ENCODE results near the gene KCNIP1. TPM values are rescaled to one million over a fixed set of nuclear protein-coding genes. Genes with fewer than 3 reads are reported as not detected.

KCNIP1 gene
- total RNA-seq, 2 experiments from 2014 or later: not detected

DNA sequence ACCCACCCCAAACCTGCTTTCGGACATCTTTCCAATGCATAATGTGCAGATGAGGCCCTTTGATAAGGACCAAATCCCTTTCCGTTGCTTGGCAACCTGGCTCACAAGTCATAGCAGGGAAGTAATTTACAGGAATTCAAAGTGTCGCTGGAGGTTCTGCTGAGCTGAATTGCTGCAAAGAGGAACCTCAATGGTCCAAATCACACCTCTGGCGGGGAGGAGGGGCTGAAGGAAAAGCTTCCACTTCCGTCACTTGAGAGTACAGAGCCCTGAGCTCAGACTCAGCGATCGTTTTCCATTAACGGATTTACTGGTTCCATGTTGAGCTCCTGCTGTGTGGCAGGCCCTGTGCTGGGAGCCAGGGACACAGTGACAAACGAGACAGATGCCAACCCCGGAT lies 99.3 kb downstream of the KCNIP1 start:
- DNase-seq: no peak
- Mint-ChIP-seq H3K27me3 (ENCODE audit: low read depth) (peaks cover 6% of the 10 kb centered on the region), H3K4me3 (no peak overlapping the region), H3K9me3 (ENCODE audit: insufficient read depth) (no peaks in the 10 kb centered on the region), H3K27ac (no peak overlapping the region), H3K4me1 (ENCODE audit: low read depth) (peaks cover 8% of the 10 kb centered on the region), H3K36me3 (ENCODE audit: low read depth) (no peaks in the 10 kb centered on the region)
- no peak for ATAC-seq
- POLR2A ChIA-PET: no interaction called here
- CTCF ChIA-PET: interaction anchor here (0.8 to 1.5 kb wide), 3 partner anchors 28 to 31 kb away, joined by 3 to 6 read pairs (median 5); no protein-coding TSS in a partner anchor

DNA sequence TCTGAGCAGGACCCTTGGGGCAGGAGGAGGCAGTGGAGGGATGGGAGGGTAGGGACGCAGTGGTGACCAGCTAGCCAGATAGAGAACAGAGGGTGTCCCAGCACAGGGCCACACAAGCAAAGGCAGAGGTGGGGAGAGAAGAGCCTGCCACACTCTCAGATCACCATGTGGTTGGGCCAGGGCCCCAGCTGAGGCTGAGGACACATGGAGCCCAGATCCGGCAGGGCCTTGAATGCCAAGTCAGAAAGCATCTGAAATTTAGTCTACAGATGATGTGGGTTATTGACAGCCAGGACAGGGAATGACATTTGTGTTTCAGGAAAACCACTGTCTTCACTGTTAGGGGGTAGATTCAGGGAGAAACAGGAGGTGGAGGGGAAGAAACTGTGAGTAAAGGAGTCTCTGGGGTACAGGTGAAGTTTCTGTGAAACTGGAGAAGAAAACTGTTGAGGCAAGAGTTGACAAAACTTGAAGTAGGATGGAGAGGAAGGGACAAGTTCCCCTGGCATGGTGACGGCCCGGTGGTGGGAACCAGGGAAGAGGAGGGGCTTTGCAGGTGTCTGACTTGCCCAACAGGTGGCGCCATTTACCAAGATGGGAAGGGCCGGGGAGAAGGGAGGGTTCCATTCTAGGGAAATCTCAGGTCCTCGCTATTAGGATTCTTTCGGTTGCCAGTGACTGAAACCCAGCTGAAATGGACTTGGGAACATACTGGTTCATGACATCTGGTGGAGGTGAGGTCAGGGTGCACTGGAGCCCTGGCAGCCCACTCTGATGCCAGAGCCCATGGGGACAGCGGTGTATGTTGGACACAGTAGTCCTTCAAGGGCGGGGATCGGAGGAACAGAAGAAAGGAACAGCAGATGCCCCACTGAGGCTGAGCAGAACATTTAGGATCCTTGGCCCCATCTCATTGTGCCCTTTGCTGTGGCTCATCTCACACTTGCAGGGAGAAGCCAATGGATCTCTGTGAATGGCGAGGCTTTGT lies 100.1 kb downstream of the KCNIP1 start:
- Mint-ChIP-seq H3K36me3 (ENCODE audit: low read depth) (no peaks in the 10 kb centered on the region), H3K4me1 (ENCODE audit: low read depth) (peaks cover 2% of the 10 kb centered on the region), H3K27me3 (ENCODE audit: low read depth) (peaks cover 6% of the 10 kb centered on the region), H3K4me3 (no peak overlapping the region), H3K9me3 (ENCODE audit: insufficient read depth) (no peaks in the 10 kb centered on the region), H3K27ac (no peak overlapping the region)
- ATAC-seq (peak; percentile 72), DNase-seq (peak; percentile 66)
- POLR2A ChIA-PET: no interaction called here
- CTCF ChIA-PET: interaction anchor here (0.8 to 1.5 kb wide), 3 partner anchors 27 to 30 kb away, joined by 3 to 6 read pairs (median 5); no protein-coding TSS in a partner anchor

DNA sequence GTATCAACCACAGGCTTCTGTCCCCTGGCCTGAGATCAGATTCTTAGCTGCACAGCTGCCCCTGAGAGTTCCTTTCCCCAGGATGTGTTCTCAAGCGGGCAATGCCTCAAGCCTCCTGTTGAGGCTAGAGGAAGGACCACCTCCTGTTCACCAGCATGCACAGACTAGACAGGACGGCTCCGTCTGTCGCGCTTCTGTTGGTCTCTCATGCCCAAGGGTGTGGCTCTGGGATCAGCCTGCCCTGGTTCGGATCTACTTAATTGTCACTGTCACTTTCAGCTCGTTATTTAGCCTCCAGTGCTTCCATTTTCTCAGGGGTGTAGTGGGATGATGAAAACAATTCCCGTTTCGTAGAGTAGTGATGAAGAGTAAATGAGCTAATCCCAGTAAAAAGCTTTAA lies 103.1 kb downstream of the KCNIP1 start:
- no peaks in the 10 kb centered on the region for H3K9me3 Mint-ChIP-seq (ENCODE audit: insufficient read depth)
- H3K4me1 Mint-ChIP-seq (ENCODE audit: low read depth): no peaks in the 10 kb centered on the region
- DNase-seq (no peak), ATAC-seq (no peak)
- no peaks in the 10 kb centered on the region for H3K36me3 Mint-ChIP-seq (ENCODE audit: low read depth)
- POLR2A ChIA-PET: interaction anchor here (0.5 kb wide), 1 partner anchor 183 kb away, joined by 3 read pairs; no protein-coding TSS in a partner anchor
- no peak overlapping the region for H3K4me3 Mint-ChIP-seq
- H3K27ac Mint-ChIP-seq: no peak overlapping the region
- no peaks in the 10 kb centered on the region for H3K27me3 Mint-ChIP-seq (ENCODE audit: low read depth)
- CTCF ChIA-PET: no interaction called here

DNA sequence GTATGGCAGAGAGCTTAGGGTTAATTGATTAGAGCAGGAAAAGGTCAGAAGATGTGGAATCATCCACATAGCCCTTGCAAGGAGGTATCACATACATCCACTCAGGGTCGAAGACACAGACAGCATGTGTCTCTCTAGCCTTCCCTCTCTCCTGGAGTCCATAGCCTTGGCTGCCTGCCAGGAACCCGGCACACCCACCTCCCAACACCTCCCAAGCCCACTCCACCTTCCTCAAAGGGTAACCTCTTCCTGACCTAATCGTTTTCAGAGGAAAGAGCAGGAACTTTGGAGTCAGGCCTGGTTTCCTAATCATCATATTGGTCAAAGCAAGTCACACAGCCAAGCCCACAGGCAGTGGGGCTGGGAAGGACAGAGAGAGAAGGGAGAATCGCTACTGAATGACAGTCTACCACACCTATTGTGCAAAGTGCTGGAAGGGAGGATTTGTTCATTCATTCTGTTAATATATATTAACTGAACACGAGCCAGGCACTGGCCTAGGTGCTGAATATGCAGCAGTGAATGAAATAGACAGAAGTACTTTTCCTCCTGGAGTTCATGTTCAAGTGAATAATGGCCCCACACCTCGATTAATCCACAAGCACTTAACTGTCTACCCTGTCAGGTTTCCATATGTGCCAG lies 107.8 kb downstream of the KCNIP1 start:
- no peaks in the 10 kb centered on the region for H3K9me3 Mint-ChIP-seq (ENCODE audit: insufficient read depth)
- CTCF ChIA-PET: interaction anchor here (1.2 kb wide), 1 partner anchor 27 kb away, joined by 3 read pairs; no protein-coding TSS in a partner anchor

DNA sequence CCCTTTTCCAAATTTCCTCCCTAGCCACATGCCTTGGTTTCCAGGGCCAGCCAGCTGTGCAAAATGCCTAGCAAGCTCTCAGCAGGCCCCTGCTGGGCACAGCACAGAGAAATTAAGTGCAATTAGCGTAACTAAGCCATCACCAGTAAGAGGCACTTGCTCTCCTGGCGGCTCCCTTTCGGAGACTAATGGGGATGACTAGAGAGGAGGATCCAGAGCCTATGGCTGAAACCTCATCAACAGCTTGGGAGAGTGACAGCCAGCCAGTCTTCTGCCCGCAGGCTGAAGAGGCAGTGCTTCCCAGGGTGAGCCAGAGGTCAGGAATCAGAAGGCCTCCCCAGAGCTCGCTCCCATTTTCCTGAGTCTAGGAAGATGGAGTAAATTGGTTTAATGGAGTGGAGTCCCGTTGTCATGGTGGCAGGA lies 108.4 kb downstream of the KCNIP1 start:
- H3K4me3 Mint-ChIP-seq: no peak overlapping the region
- DNase-seq (no peak), ATAC-seq (no peak)
- no peaks in the 10 kb centered on the region for H3K4me1 Mint-ChIP-seq (ENCODE audit: low read depth)
- no peaks in the 10 kb centered on the region for H3K36me3 Mint-ChIP-seq (ENCODE audit: low read depth)
- ChIA-PET CTCF (no interaction called here), POLR2A (no interaction called here)
- H3K9me3 Mint-ChIP-seq (ENCODE audit: insufficient read depth): no peaks in the 10 kb centered on the region
- H3K27me3 Mint-ChIP-seq (ENCODE audit: low read depth): peaks cover 3% of the 10 kb centered on the region
- no peak overlapping the region for H3K27ac Mint-ChIP-seq

More for the DNA sequence above, 107.8 kb downstream of the KCNIP1 start:
- DNase-seq: no peak
- ATAC-seq: no peak
- Mint-ChIP-seq H3K27me3 (ENCODE audit: low read depth) (peaks cover 3% of the 10 kb centered on the region), H3K4me1 (ENCODE audit: low read depth) (no peaks in the 10 kb centered on the region), H3K36me3 (ENCODE audit: low read depth) (no peaks in the 10 kb centered on the region), H3K27ac (no peak overlapping the region), H3K4me3 (no peak overlapping the region)
- POLR2A ChIA-PET: no interaction called here

DNA sequence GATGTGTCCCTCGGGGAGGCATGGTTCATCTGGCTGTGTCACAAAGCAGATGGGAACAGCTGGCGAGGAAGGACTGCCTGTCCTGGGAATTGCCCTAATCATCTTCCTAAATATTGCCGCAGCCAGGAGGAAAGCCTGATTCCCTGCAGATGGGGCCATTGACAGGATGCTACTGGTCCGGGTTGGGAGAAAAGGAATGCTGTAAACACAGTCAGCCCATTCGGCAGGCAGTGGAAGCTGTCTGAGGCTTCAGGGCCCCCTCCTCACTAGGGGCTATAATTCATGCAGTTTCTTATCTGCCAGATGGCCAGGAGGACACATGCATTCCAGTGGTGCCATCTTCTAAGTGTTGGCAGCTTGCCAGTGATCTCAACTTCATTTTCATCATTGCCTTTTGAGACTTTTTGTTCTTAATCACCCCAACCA lies 110.3 kb downstream of the KCNIP1 start:
- H3K36me3 Mint-ChIP-seq (ENCODE audit: low read depth): no peaks in the 10 kb centered on the region
- CTCF ChIA-PET: interaction anchor here (0.8 kb wide), 1 partner anchor 181 kb away, joined by 3 read pairs; no protein-coding TSS in a partner anchor
- DNase-seq (no peak), ATAC-seq (no peak)
- no peaks in the 10 kb centered on the region for H3K9me3 Mint-ChIP-seq (ENCODE audit: insufficient read depth)
- POLR2A ChIA-PET: no interaction called here
- no peak overlapping the region for H3K4me3 Mint-ChIP-seq
- H3K27ac Mint-ChIP-seq: no peak overlapping the region
- H3K27me3 Mint-ChIP-seq (ENCODE audit: low read depth): peaks cover 3% of the 10 kb centered on the region
- H3K4me1 Mint-ChIP-seq (ENCODE audit: low read depth): peaks cover 6% of the 10 kb centered on the region

DNA sequence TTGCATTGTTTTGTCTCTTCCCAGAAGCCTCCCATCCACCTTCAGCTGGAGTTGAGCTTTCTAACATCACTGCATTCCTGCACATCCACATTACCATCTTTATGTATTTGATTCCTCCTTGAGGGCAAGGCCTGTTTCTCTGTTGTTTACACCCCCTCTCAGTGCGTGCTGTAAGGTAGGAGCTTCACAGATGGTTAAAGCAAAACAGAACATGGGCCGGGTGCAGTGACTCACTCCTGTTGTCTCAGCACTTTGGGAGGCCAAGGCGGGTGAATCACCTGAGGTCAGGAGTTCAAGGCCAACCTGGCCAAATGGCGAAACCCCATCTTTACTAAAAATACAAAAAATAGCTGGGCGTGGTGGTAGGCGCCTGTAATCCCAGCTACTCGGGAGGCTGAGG lies 110.9 kb downstream of the KCNIP1 start:
- POLR2A ChIA-PET: no interaction called here
- CTCF ChIA-PET: interaction anchor here (1.2 kb wide), 1 partner anchor 19 kb away, joined by 5 read pairs; no protein-coding TSS in a partner anchor
- no peak overlapping the region for H3K4me3 Mint-ChIP-seq
- H3K9me3 Mint-ChIP-seq (ENCODE audit: insufficient read depth): no peaks in the 10 kb centered on the region
- H3K27ac Mint-ChIP-seq: no peak overlapping the region
- peaks cover 3% of the 10 kb centered on the region for H3K27me3 Mint-ChIP-seq (ENCODE audit: low read depth)
- peaks cover 6% of the 10 kb centered on the region for H3K4me1 Mint-ChIP-seq (ENCODE audit: low read depth)
- no peak for DNase-seq
- no peaks in the 10 kb centered on the region for H3K36me3 Mint-ChIP-seq (ENCODE audit: low read depth)
- ATAC-seq: no peak

DNA sequence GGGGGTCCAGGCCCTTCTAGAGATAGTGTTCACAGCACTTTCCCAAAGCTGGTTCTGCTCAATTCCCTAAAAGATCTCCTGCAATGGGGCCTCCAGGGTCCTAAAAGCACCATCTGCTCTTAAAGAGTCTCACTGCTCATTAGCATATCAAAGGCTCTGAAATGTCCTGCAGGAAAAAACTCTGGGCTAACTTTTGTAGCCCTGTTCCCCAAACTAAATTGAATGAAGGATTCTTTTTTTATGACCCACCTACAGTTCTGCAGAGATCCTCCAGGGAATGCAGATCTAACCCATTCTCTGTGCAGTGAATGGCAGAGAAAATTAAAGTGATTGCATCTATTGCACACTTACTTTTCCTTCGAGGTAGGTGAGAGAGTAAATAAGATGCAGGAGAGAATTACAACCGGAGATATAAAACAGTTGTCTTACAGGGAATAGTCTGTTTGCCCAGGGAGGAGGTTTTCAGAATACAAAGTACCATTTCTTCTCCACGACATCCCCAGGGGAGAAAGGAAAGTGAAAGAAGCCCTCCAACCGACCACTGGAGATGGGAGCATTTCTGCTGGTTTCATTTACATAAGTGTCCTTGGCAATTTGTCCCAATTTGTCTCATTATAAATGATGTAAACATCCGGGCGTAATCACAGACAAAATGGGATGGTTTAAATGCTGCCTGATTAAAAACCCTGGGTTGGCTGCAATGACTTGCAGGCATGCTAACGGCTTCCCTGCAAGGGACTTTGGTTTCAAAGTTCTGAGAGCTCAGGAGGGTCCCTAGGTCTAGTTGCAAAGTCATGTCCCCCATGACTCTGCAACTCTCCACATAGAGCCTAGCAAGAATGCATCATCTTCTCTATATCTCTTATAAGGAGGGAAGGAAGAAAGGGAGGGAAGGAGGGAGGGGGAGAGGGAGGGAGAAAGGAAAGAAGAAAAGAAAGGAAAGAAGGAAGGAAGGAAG lies 114.0 kb downstream of the KCNIP1 start:
- H3K36me3 Mint-ChIP-seq (ENCODE audit: low read depth): no peaks in the 10 kb centered on the region
- no peak overlapping the region for H3K27ac Mint-ChIP-seq

DNA sequence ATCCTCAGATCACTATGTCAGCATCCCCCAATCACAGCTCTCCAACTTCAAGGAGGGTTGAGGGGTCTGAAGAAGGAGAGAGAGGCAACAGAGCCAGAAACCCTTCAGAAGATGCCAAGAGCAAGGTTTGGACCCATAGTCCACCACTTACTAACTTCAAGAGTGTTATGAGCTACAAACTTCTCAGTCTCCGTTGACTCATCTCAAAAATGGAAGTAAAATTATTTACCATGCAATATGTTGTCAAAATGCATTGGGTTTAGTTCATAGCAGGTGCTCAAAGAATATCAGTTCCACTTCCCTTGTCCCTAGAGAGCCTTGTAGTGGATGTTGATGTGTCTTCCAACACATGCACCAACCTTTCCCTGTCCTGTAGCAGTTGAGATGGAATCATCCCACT lies 116.0 kb downstream of the KCNIP1 start:
- H3K36me3 Mint-ChIP-seq (ENCODE audit: low read depth): no peaks in the 10 kb centered on the region
- ChIA-PET POLR2A (no interaction called here), CTCF (no interaction called here)
- no peak for ATAC-seq
- peaks cover 2% of the 10 kb centered on the region for H3K27me3 Mint-ChIP-seq (ENCODE audit: low read depth)
- no peak for DNase-seq
- H3K9me3 Mint-ChIP-seq (ENCODE audit: insufficient read depth): no peaks in the 10 kb centered on the region
- no peak overlapping the region for H3K27ac Mint-ChIP-seq
- peaks cover 6% of the 10 kb centered on the region for H3K4me1 Mint-ChIP-seq (ENCODE audit: low read depth)
- no peak overlapping the region for H3K4me3 Mint-ChIP-seq

More for the DNA sequence above, 114.0 kb downstream of the KCNIP1 start:
- Mint-ChIP-seq H3K27me3 (ENCODE audit: low read depth) (peaks cover 5% of the 10 kb centered on the region), H3K4me1 (ENCODE audit: low read depth) (peaks cover 6% of the 10 kb centered on the region), H3K9me3 (ENCODE audit: insufficient read depth) (no peaks in the 10 kb centered on the region), H3K4me3 (peak overlapping the region; percentile 13)
- DNase-seq (no peak), ATAC-seq (no peak)
- ChIA-PET POLR2A (no interaction called here), CTCF (no interaction called here)

DNA sequence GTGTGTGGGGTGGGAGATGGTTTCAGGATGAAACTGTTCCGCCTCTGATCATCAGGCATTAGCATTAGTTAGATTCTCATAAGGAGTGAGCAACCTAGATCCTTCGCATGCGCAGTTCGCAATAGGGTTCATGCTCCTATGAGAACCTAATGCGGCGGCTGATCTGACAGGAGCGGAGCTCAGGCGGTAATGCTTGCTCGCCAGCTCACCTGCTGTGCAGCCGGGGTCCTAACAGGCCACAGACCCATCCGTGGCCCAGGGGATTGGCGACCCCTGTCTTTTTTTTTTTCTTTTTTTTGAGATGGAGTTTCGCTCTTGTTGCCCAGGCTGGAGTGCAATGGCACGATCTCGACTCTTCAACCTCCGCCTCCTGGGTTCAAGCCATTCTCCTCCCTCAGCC lies 119.1 kb downstream of the KCNIP1 start:
- Mint-ChIP-seq H3K4me3 (no peak overlapping the region), H3K9me3 (ENCODE audit: insufficient read depth) (no peaks in the 10 kb centered on the region), H3K27me3 (ENCODE audit: low read depth) (peaks cover 2% of the 10 kb centered on the region), H3K36me3 (ENCODE audit: low read depth) (no peaks in the 10 kb centered on the region), H3K27ac (no peak overlapping the region), H3K4me1 (ENCODE audit: low read depth) (peaks cover 3% of the 10 kb centered on the region)
- CTCF ChIA-PET: interaction anchor here (1.4 kb wide), 1 partner anchor 190 kb away, joined by 3 read pairs; no protein-coding TSS in a partner anchor
- no peak for DNase-seq
- ATAC-seq: no peak
- POLR2A ChIA-PET: no interaction called here

DNA sequence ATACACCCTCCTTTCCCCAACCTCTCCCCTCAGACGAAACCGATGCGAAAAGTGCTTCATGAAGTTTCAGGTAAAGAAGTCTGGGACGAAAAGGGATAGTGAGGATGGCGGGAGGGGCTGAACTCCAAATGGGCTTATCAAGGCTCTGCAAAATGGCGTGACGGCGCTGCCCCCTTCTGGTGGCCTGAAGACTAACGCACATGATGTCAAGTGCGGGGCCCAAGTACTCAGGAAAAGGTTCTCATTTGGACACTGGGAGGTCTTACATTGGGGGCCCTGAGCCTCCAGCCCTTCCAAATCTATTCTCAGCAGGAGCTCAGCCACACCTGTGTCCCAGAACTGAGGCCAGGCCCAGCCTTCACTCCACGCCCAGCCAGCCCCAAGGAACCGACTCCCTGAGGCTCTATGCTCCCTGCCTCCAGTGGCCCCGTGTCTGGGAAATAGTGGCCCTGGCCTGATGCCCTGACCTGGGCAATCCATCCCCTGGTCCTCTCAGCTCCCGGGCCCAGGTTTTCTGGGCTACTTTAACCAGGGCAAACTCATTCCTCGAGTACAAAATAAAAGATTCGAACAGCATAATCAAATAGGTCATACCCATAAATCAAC lies 119.9 kb downstream of the KCNIP1 start:
- ATAC-seq (no peak), DNase-seq (peak; percentile 34)
- Mint-ChIP-seq H3K4me1 (ENCODE audit: low read depth) (no peaks in the 10 kb centered on the region), H3K36me3 (ENCODE audit: low read depth) (no peaks in the 10 kb centered on the region), H3K27me3 (ENCODE audit: low read depth) (peaks cover 2% of the 10 kb centered on the region), H3K4me3 (no peak overlapping the region), H3K9me3 (ENCODE audit: insufficient read depth) (no peaks in the 10 kb centered on the region), H3K27ac (no peak overlapping the region)
- ChIA-PET POLR2A (no interaction called here), CTCF (interaction anchor here (1.4 to 2.6 kb wide), 3 partner anchors 9 to 190 kb away, joined by 3 to 10 read pairs (median 6); no protein-coding TSS in a partner anchor)

All from activated CD8-positive, alpha-beta T cell treated with anti-CD3 and anti-CD28 coated beads, Interleukin-2, amount 10 ng/mL, durations not matched to agents 7 days and 5 days (primary cell).